SIG-M5 treated with dmso at 0.1 percent for 504 hours (cell line): ENCODE measurements around the gene KRTAP16-1.
"Not testable (repeated sequence)": the region's sequence is repeated elsewhere in the genome, so short reads cannot be mapped to it uniquely, and the experiment has no call there.

Source experiments
- DNase-seq: peaks from one replicate; lab custom pipeline; 2025; ENCODE audit not compliant: unreplicated experiment; lab: John Stamatoyannopoulos, UW

The KRTAP16-1 gene

DNA sequence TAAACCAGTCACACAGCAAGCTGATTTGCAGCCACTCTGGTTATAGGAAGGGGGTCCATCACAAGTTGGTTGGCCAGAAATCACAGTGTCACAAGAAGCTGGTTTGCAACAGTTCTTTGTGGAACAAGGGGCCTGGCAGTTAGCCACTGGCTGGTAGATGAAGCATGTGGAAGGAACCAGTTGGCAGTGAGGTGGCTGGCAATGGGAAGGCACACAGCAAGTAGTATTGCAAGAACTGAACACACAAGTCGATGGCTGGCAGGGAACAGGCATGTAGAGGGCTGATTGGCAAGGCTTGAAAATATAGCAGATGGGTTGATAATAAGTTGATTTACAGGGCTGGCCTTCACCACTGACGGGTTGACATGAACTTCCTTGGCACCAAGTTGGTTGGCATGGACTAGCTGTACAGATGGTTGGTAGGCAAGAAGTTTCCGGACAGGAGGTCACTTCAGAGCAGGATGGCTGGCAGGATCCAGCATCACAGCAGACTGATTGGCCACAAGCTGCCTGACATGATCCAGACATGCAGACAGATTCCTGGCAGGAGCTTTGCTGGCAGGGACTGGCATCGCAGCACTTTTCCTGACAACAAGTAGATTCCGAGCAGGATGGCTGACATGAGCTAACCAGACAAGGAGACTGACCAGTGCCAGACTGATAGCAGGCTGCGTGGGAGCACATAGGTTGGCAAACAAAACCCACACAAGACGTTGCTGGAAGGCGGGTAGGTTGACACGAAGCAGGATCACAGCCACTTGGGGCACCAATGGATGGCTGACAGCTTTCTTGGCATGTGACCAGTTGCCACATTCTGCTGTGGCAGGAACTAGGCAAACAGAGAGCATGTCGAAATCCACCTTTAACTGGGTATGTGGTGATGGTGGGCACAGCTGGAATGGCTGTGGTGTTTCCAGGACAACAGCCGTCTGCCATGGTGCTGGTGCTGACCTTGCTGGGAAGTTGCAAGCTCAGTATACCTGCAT, 6.9 kb downstream of the KRTAP16-1 start, which contains the start of gene KRTAP29-1:
KRTAP29-1 (minus strand) TSS at position 936 of the 986 bp plus-strand sequence; CDS start at position 936, 0 bp downstream.
- no peak for DNase-seq

DNA sequence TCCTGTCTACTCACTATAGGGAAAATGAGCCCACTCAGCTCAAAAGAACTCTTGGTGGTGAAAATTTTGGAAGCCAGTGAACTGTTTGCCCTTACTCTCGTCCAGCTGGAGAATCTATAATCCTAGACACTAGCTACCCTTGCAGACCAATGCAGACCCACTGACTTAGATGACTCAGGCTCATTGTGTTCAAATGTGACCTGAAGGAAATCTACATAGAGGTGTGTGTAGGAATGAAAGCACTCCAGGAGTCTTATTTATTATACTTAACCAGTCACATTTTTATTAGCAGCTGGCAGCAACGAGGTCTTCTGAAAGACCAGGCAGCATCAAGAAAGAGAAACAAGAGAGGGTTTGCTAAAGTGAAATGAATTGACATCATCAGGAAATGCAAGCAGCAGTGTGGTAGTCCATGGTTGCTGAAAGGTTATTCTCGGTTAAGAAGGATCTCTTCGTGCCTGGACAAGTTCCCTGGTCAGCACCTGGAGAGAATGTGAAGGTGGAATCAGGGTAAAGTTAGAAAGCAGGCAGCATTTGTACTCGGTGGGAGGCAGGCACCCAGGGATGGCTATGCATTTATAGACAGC, 7.8 kb downstream of the KRTAP16-1 start:
- DNase-seq: no peak

DNA sequence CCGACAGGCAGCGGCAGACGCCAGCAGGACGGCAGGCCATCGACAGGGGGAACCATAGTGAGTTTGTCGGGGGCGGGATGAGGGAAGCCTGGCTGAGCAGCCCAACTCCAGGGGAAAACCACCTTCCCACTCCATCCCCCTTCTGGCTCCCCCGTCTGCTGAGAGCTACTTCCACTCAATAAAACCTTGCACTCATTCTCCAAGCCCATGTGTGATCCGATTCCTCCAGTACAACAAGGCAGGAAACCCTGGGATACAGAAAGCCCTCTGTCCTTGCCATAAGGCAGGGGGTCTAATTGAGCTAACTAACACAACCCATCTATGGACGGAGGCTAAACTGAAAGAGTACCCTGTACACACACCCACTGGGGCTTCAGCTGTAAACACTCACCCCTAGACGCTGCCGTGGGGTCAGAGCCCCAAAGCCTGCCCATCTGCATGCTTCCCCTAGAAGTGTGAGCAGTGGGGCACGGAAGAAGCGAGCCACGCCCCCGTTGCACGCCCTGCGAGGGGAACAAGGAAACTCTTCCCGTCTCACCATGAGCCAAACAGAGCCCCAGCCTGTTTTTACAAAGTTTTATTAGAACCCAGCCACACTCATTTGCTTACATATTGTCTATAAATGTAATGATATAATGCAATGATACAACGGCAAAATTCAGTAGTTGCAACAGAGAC, 10.5 kb downstream of the KRTAP16-1 start:
- no peak for DNase-seq

DNA sequence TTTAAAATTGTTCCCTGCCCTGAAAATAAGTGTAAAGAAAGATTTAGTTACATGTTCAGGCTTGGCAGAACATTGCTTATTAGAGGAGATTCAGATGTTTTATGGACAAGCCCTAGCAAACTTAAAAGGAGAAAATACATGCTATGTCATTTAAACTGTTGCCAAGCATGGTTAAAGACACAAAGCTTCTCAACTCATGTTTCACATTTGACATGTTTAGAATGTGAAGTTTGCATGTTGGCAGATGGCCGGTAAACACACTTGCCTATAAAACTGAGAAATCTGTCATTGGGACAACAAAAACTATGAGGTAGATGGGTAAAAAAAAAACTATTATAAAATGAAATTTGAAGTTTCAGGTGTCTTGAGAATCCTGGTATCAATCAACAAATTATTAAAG, 12.3 kb downstream of the KRTAP16-1 start:
- no peak for DNase-seq

DNA sequence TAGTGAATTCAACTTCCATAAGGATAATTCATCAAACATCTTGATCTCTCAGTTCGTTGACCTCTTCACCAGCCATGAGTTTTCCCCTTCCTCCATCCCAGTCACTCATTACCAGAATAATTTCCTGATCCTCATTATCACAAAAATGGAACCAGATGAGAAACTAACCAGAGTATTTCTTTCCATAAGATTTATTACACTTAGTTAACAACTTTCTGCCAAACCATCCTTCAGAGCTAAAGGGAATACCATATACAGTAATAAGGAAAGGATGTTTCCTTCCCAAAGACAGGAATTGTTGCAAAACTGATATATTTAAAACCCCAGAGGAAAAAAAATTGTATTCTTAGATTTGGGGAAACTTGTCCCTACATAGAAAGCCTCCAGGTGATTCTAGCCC, 15.1 kb downstream of the KRTAP16-1 start:
- DNase-seq: no peak

DNA sequence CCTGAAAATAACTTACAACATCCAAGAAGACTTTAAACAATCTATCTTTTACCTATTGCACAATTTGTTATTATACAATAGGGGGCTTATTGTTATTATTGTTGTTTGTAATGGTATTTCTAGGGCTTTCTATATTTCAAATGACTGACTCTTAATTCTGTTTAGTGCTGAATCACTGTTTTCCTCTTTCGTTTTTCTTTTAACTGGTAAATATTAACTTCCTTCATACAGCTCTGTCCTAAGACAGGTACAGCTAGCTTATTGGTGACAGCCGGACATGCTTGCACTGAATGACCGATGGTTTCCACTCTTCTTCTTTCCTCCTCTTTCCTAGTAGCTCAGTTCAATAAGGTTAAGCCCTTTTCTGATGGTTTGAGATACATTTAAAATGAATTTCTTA, 22.1 kb downstream of the KRTAP16-1 start:
- no peak for DNase-seq

DNA sequence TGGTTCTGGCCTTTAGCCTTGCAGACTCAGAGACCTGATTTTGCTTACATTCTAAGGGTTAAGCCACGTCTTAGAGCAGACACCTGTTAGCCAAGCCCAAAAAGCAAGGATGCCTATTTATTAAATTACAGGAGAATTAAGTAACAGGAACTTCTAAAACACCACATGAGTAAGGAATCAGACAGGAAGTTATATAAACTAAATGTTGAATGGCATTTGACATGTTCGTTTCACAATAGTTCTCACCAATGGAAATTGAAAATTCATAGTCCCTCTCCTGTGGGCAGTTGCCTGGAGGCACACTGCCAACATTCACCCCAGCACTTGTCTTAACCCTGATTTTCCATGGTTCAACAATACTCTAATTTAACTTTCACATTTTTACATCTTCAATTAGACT, 24.6 kb downstream of the KRTAP16-1 start:
- no peak for DNase-seq

DNA sequence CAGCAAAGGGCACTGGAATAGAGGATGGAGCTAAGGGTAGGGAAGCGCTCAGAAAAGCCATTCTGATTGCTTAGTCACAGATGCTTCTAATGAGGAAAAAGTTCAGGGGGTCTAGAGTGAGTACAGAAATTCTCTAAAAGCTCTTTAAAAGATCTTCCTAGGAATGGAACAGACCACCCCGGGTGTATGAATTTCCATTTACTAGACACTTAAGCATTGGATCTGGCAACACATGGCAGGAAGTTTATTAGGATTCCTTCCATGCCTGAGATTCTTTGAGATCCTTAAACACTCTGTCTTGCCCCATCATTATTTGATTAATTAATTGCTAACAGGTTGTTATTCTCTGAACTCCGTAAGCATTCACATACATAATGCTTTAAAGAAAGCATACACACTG, 25.1 kb downstream of the KRTAP16-1 start:
- no peak for DNase-seq

DNA sequence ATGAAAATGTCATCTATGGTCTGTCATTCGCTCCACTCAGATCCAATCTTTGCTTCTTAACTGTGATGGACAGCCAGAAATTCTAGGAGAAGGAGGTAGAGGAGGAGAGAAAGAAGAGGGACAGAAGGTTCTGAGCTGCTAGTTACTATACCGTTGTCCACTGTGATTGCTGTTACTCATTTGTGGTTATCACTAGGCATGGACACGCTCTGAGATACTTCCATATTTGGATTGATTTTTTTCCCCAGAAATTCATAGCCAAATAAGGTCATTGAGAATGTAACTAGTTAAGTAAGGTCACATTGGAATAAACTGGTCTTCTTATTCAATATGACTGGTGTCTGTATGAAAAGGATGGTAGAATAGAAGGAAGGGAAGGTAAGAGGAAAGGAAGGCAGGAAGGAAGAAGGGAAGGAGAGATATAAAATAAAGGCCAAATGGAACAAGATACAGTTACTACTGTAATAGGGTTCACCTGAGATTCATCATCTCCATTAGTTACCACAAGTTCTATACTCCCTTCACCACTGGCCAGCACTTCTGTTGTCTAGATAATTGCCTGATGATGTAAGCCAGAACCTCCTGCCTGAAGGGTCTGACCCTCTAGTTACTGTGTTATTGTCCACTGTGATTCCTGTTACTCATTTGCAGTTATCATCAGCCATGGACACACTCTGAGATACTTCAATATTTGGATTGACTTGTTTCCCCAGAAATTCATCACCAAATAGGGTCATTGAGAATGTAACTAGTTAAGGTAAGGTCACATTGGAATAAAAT, 30.7 kb downstream of the KRTAP16-1 start:
- no peak for DNase-seq

DNA sequence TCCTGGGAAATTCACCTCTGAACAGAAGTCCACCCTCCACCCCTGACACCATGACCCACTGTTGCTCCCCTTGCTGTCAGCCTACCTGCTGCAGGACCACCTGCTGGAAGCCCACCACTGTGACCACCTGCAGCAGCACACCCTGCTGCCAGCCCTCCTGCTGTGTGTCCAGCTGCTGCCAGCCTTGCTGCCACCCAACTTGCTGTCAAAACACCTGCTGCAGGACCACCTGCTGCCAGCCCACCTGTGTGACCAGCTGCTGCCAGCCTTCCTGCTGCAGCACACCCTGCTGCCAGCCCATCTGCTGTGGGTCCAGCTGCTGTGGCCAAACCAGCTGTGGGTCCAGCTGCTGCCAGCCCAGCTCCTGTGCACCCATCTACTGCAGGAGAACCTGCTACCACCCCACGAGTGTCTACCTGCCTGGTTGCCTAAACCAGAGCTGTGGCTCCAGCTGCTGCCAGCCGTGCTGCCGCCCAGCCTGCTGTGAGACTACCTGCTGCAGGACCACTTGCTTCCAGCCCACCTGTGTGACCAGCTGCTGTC, 33.4 kb downstream of the KRTAP16-1 start, which contains the start of gene KRTAP9-7:
KRTAP9-7 (plus strand) TSS at position 51 of the 543 bp plus-strand sequence; CDS start at position 51, 0 bp downstream.
- not testable (repeated sequence) for DNase-seq

DNA sequence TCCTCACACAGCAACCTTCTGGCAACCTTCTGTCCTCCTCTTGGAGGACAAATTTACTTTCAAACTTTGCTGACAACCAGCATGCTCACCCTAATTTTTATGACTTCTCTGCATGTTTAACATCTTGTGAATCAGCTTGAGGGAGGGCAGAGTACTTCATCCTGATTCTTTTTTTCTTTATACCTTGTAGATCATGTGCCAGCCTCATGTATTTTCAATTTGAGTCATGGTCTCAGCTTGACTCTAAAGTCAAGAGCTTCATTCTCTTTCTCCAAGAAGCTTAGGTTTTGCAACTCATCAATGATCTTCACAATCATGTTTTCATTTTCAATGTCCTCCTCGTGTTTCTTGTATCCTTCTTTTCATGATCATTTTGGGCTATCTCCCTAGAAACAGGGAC, 37.3 kb downstream of the KRTAP16-1 start:
- DNase-seq: no peak

DNA sequence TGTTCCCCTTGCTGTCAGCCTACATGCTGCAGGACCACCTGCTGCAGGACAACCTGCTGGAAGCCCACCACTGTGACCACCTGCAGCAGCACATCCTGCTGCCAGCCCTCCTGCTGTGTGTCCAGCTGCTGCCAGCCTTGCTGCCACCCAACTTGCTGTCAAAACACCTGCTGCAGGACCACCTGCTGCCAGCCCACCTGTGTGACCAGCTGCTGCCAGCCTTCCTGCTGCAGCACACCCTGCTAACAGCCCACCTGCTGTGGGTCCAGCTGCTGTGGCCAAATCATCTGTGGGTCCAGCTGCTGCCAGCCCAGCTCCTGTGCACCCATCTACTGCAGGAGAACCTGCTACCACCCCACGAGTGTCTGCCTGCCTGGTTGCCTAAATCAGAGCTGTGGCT, 37.8 kb downstream of the KRTAP16-1 start:
- DNase-seq: not testable (repeated sequence)

DNA sequence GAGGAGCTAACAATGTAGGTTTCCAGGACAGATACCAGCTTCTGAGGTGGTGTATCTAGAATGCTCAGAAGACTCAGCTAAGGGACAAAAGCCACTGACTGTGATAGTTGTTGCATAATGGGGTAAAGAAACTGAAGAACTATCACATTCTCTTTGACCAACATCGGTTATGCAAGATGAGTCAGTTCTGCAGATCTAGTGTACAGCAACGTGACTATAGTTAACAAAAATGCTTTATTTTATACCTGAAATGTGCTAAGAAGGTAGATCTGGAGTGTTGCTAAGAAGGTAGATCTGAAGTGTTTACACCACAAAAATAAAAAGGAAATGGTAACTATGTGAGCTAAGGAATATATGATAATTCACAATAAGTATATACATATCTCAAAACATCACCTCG, 41.4 kb downstream of the KRTAP16-1 start:
- DNase-seq: no peak

DNA sequence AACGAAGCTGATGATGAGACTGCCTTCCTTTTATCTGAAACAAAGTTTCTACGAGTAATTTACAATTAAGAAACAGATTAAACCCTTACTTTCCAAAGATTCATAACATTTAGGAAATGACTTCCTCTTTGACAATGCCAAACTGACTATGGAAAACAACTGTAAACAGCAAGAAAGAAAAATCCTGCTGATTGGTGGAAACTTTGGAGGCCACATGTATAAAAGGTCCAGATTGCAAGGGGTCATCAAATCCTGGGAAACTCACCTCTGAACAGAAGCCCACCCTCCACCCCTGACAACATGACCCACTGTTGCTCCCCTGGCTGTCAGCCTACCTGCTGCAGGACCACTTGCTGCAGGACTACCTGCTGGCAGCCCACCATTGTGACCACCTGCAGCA, 44.0 kb downstream of the KRTAP16-1 start, which contains the start of gene KRTAP9-6:
KRTAP9-6 (plus strand) TSS at position 301 of the 400 bp plus-strand sequence; CDS start at position 301, 0 bp downstream.
- no peak for DNase-seq

DNA sequence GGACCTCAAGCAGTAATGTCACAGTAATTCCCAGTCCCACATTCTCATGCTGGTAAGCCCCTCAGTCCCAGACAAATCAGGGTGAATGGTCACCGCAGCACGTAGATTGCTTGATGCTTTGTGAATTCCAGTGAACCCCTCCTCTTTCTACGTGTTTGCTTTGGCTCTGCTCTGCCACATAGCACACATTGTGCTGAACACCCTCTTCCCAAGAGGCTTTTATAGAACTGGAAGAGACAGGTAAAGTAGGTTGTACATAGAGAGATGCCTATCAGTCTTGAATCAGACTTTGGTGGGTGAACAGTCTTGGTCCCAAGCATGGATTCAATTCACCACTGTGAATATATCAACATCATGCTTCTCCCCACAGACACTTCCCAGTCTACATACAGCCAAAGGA, 44.5 kb downstream of the KRTAP16-1 start:
- DNase-seq: no peak

DNA sequence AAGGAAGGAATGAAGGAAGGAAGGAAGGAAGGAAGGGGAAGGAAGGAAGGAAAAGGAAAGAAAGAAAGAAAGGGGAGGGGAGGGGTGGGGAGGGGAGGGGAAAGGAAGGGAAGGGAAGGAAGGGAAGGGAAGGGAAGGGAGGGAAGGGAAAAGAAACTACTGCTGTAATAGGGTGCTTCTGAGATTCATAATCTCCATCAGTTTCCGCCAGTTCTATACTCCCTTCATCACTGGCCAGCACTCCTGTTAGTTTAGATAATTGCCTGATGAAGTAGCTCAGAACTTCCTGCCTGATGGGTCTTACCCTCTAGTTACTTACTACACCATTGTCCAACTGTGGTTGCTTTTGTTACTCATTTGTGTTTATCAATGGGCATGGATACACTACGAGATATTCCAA, 45.9 kb downstream of the KRTAP16-1 start:
- DNase-seq: no peak

DNA sequence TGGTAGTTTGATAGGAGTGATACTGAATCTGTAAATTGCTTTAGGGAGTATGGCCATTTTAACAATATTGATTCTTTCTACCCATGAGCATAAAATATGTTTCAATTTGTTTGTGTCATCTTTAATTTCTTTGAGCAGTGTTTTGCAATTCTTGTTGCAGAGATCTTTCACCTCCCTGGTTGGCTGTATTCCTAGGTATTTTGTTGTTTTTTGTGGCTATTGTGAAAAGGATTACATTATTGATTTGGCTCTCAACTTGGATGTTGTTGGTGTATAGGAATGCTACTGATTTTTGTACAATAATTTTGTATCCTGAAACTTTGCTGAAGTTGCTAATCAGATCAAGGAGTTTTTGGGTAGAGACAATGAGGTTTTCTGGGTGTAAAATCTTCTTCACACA, 50.7 kb downstream of the KRTAP16-1 start:
- DNase-seq: no peak
